ENCODE data around the gene REM2. TPM values are rescaled to one million over a fixed set of nuclear protein-coding genes. Genes with fewer than 3 reads are reported as not detected.
"Not testable (repeated sequence)": the region's sequence is repeated elsewhere in the genome, so short reads cannot be mapped to it uniquely, and the experiment has no call there.

Gene REM2
- total and polyA plus RNA-seq, 4 donors: 0.08 to 0.14 (median 0.11) TPM; not detected in 1

DNA sequence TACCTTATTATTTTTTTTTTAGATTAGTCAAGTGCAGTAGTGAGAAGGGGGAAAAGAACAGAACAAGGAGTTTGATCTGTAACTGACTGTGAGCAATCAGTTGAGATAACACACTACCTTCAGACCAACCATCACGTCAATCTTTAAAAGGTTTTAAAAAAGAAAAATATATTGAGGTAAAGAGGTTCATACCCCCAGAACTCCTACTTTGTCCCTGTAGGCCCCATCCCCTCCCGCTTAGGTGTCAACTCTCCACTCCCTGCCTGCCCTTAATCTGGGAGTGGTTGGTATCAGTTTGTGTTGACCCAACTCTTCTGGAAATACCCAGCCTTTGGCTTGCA lies 30.5 kb upstream of the REM2 start:
- no peak for DNase-seq (ENCODE audit: low spot score)
- no peak overlapping the region for H3K9ac ChIP-seq (ENCODE audit: low read depth in 1 of 2, low read length in 2 of 2)
- no peak overlapping the region for H3K4me3 ChIP-seq (ENCODE audit: low read depth in 1 of 3, low read length in 3 of 3)

DNA sequence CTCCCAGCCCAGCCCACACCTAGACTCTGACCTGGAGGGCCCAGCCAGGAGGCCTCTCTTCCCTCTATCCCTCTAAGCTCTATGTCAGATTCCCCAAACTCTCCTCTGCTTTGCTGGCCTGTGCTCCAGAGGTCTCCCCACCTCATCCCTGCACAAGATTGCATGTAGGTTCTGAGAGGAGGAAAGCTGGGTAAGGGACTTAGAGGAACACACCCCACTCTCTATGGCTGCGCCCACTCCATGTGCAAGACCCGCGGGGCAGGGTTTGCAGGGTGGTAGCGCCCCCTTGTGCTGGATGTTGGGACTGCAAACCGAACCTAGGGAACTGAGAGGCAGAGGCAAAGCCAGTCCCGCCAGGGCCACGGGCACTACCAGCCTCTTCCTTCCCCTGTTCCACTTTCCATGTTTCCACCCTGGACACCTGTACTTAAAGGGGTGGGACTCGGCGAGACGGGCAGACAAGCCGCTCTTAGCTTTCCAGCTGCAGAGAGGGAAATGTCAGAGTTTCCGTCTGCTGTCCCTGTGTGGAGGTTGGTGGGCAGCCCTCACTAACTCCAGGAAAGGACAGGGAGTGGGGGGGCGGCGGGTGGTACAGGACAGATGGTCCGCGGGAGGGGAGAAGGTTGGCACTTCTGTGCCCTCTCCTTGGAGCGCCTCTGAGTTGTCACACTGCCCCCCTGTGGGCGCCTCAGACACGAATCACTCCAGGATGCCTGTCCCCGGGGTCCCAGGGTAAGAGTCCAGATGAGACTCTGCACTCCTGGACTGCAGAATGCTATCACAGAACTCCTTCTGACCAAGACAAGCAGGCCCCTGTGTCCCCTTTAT lies 29.9 kb upstream of the REM2 start:
- TF ChIP-seq HNF4G (IDR thresholded peaks at IDR 0.05): peak; percentile 75
- TF ChIP-seq RAD21 (IDR thresholded peaks at IDR 0.05): peak; percentile 95 to 97
- TF ChIP-seq, protein P1, sequence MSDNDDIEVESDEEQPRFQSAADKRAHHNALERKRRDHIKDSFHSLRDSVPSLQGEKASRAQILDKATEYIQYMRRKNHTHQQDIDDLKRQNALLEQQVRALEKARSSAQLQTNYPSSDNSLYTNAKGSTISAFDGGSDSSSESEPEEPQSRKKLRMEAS (IDR thresholded peaks at IDR 0.05): peak; percentile 50
- TF ChIP-seq YY1 (IDR thresholded peaks at IDR 0.05): peak; percentile 70
- TF ChIP-seq EGR1 (IDR thresholded peaks at IDR 0.05; ENCODE audit: low read depth in 2 of 2): peak in 1 of 2 donors; percentile 20
- TF ChIP-seq, protein P2, sequence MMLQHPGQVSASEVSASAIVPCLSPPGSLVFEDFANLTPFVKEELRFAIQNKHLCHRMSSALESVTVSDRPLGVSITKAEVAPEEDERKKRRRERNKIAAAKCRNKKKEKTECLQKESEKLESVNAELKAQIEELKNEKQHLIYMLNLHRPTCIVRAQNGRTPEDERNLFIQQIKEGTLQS (IDR thresholded peaks at IDR 0.05): no peak
- TF ChIP-seq, protein P3, sequence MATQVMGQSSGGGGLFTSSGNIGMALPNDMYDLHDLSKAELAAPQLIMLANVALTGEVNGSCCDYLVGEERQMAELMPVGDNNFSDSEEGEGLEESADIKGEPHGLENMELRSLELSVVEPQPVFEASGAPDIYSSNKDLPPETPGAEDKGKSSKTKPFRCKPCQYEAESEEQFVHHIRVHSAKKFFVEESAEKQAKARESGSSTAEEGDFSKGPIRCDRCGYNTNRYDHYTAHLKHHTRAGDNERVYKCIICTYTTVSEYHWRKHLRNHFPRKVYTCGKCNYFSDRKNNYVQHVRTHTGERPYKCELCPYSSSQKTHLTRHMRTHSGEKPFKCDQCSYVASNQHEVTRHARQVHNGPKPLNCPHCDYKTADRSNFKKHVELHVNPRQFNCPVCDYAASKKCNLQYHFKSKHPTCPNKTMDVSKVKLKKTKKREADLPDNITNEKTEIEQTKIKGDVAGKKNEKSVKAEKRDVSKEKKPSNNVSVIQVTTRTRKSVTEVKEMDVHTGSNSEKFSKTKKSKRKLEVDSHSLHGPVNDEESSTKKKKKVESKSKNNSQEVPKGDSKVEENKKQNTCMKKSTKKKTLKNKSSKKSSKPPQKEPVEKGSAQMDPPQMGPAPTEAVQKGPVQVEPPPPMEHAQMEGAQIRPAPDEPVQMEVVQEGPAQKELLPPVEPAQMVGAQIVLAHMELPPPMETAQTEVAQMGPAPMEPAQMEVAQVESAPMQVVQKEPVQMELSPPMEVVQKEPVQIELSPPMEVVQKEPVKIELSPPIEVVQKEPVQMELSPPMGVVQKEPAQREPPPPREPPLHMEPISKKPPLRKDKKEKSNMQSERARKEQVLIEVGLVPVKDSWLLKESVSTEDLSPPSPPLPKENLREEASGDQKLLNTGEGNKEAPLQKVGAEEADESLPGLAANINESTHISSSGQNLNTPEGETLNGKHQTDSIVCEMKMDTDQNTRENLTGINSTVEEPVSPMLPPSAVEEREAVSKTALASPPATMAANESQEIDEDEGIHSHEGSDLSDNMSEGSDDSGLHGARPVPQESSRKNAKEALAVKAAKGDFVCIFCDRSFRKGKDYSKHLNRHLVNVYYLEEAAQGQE (IDR thresholded peaks at IDR 0.05): no peak
- TF ChIP-seq, protein P4, sequence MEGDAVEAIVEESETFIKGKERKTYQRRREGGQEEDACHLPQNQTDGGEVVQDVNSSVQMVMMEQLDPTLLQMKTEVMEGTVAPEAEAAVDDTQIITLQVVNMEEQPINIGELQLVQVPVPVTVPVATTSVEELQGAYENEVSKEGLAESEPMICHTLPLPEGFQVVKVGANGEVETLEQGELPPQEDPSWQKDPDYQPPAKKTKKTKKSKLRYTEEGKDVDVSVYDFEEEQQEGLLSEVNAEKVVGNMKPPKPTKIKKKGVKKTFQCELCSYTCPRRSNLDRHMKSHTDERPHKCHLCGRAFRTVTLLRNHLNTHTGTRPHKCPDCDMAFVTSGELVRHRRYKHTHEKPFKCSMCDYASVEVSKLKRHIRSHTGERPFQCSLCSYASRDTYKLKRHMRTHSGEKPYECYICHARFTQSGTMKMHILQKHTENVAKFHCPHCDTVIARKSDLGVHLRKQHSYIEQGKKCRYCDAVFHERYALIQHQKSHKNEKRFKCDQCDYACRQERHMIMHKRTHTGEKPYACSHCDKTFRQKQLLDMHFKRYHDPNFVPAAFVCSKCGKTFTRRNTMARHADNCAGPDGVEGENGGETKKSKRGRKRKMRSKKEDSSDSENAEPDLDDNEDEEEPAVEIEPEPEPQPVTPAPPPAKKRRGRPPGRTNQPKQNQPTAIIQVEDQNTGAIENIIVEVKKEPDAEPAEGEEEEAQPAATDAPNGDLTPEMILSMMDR (IDR thresholded peaks at IDR 0.05; ENCODE audit: low read depth, low read length, missing input control): peak; percentile 93
- TF ChIP-seq SP1 (IDR thresholded peaks at IDR 0.05): peak; percentile 76
- TF ChIP-seq JUND (IDR thresholded peaks at IDR 0.05): no peak
- TF ChIP-seq GABPA (IDR thresholded peaks at IDR 0.05 in 1 of 2, conservative IDR thresholded peaks at IDR 0.05 in 1 of 2): peak in 1 of 2 donors; percentile 5
- no peak for TF ChIP-seq FOXA1 (IDR thresholded peaks at IDR 0.05)
- TF ChIP-seq, protein P5, sequence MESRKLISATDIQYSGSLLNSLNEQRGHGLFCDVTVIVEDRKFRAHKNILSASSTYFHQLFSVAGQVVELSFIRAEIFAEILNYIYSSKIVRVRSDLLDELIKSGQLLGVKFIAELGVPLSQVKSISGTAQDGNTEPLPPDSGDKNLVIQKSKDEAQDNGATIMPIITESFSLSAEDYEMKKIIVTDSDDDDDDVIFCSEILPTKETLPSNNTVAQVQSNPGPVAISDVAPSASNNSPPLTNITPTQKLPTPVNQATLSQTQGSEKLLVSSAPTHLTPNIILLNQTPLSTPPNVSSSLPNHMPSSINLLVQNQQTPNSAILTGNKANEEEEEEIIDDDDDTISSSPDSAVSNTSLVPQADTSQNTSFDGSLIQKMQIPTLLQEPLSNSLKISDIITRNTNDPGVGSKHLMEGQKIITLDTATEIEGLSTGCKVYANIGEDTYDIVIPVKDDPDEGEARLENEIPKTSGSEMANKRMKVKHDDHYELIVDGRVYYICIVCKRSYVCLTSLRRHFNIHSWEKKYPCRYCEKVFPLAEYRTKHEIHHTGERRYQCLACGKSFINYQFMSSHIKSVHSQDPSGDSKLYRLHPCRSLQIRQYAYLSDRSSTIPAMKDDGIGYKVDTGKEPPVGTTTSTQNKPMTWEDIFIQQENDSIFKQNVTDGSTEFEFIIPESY (IDR thresholded peaks at IDR 0.05): no peak
- TF ChIP-seq HNF4A (conservative IDR thresholded peaks at IDR 0.05): peak; percentile 79 to 82
- TF ChIP-seq FOXA2 (IDR thresholded peaks at IDR 0.05): peak; percentile 3
- peak; percentile 34 to 38 for TF ChIP-seq RXRA (IDR thresholded peaks at IDR 0.05)
- no peak for TF ChIP-seq NR2F2 (IDR thresholded peaks at IDR 0.05)
- TF ChIP-seq TAF1 (conservative IDR thresholded peaks at IDR 0.05): no peak
- H3K27ac ChIP-seq (ENCODE audit: low read depth in 1 of 2, low read length in 2 of 2): peak overlapping the region; percentile 52
- peak; percentile 97 for DNase-seq (ENCODE audit: low spot score)
- peak overlapping the region; percentile 30 to 56 (median 47) for H3K4me3 ChIP-seq (ENCODE audit: low read depth in 1 of 3, low read length in 3 of 3)
- no peaks in the 10 kb centered on the region for H3K27me3 ChIP-seq (ENCODE audit: control insufficient read depth in 4 of 4, insufficient read depth in 4 of 4, low read length in 3 of 4)
- peaks cover 0 to 12% (median 7%) of the 10 kb centered on the region in 4 donors for H3K4me1 ChIP-seq (ENCODE audit: control insufficient read depth in 4 of 4, insufficient read depth in 4 of 4, low read length in 3 of 4)
- WGBS: 1% methylated on average over 20 of the region's 20 CpGs
- no peaks in the 10 kb centered on the region for H3K9me3 ChIP-seq (ENCODE audit: control insufficient read depth in 4 of 4, low read length in 3 of 4)
- peak overlapping the region; percentile 46 to 66 for H3K9ac ChIP-seq (ENCODE audit: low read depth in 1 of 2, low read length in 2 of 2)
- H3K36me3 ChIP-seq (ENCODE audit: control insufficient read depth in 4 of 4, insufficient read depth in 3 of 4, low read depth in 1 of 4, low read length in 3 of 4): no peaks in the 10 kb centered on the region

More for the DNA sequence above, 30.5 kb upstream of the REM2 start:
- 55% methylated on average over 2 of the region's 2 CpGs for WGBS
- Histone ChIP-seq H3K27me3 (ENCODE audit: control insufficient read depth in 4 of 4, insufficient read depth in 4 of 4, low read length in 3 of 4) (no peaks in the 10 kb centered on the region), H3K27ac (ENCODE audit: low read depth in 1 of 2, low read length in 2 of 2) (peak overlapping the region; percentile 52), H3K4me1 (ENCODE audit: control insufficient read depth in 4 of 4, insufficient read depth in 4 of 4, low read length in 3 of 4) (peaks cover 0 to 12% (median 8%) of the 10 kb centered on the region in 4 donors), H3K9me3 (ENCODE audit: control insufficient read depth in 4 of 4, low read length in 3 of 4) (no peaks in the 10 kb centered on the region), H3K36me3 (ENCODE audit: control insufficient read depth in 4 of 4, insufficient read depth in 3 of 4, low read depth in 1 of 4, low read length in 3 of 4) (no peaks in the 10 kb centered on the region)
- TF ChIP-seq FOXA2 (IDR thresholded peaks at IDR 0.05) (peak; percentile 20), TAF1 (conservative IDR thresholded peaks at IDR 0.05) (no peak), GABPA (IDR thresholded peaks at IDR 0.05 in 1 of 2, conservative IDR thresholded peaks at IDR 0.05 in 1 of 2) (peak in 1 of 2 donors; percentile 17)

DNA sequence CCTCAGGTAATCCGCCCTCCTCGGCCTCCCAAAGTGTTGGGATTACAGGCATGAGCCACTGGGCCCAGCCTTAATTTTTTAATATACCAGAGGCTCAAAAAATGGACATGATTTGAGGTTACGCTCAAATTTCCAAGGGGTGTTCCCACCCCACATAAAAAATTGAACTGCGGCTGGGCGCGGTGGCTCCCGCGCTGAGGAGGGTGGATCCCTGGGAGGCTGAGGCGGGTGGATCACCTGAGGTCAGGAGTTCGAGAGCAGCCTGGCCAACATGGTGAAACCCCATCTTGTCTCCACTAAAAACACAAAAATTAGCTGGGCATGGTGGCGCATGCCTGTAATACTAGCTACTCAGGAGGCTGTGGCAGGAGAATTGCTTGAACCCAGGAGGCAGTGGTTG lies 28.7 kb upstream of the REM2 start:
- H3K27ac ChIP-seq (ENCODE audit: low read depth in 1 of 2, low read length in 2 of 2); H3K27me3 ChIP-seq (ENCODE audit: control insufficient read depth in 4 of 4, insufficient read depth in 4 of 4, low read length in 3 of 4); H3K4me3 ChIP-seq (ENCODE audit: low read depth in 1 of 3, low read length in 3 of 3); DNase-seq (ENCODE audit: low spot score); H3K9me3 ChIP-seq (ENCODE audit: control insufficient read depth in 4 of 4, low read length in 3 of 4); H3K9ac ChIP-seq (ENCODE audit: low read depth in 1 of 2, low read length in 2 of 2); H3K4me1 ChIP-seq (ENCODE audit: control insufficient read depth in 4 of 4, insufficient read depth in 4 of 4, low read length in 3 of 4); H3K36me3 ChIP-seq (ENCODE audit: control insufficient read depth in 4 of 4, insufficient read depth in 3 of 4, low read depth in 1 of 4, low read length in 3 of 4): not testable (repeated sequence)
- WGBS: 97% methylated on average over 11 of the region's 11 CpGs

All from liver (tissue), 9 donors.